Limb (tissue), 2 donors: ENCODE measurements around the gene SLC35C1.
"Not testable (repeated sequence)": the region's sequence is repeated elsewhere in the genome, so short reads cannot be mapped to it uniquely, and the experiment has no call there.

Experiments
- DNase-seq, 2 donors: peaks; one replicate each; pipeline ENCODE4 v3.0.0-alpha.2; 2016; ENCODE audit errors: extremely low spot score in 2 of 2

Gene SLC35C1

DNA sequence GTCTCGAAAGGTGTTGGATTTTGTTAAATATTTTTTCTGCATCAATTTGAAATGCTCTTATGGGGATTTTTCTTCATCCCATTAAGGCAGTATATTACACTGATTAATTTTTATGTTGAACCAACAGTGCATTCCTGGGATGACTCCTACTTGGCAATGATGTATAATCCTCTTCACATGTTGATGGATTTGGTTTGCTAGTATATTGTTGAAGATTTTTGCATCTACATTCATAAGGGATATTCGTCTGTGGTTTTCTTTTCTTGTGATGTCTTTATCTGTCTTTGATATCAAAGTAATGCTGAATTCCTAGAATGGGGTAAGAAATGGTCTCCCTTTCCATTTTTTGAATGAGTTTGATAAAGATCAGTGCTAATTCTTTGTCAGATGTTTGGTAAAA lies 18.7 kb upstream of the SLC35C1 start:
- DNase-seq = no peak

DNA sequence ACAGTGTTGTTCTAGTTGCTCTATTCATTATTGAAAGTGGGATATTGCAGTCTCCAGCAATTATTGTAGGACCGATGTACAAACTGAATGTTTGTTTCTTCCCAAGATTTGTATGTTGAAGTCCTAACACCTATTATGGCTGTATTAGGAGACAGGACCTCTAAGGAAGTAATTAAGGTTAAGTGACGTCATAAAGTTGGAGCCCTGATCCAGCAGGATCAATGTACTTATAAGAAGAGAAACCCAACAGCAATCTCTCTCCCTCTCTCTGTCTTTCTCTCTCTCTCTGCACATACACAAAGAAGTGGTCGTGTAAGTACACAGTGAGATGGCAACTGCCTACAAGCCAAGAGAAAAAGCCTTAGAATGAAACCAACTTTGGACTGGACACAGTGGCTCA lies 16.1 kb upstream of the SLC35C1 start:
- no peak for DNase-seq

- no peak for DNase-seq
These were observed 13.4 kb upstream of the SLC35C1 start for GRCh38 chr11:45791524-45791923.

- DNase-seq = no peak
These were observed 10.8 kb upstream of the SLC35C1 start for GRCh38 chr11:45794169-45794568.

GRCh38 chr11:45795379-45795778 lies 9.6 kb upstream of the SLC35C1 start:
- DNase-seq = no peak

GRCh38 chr11:45796461-45796861 lies 8.5 kb upstream of the SLC35C1 start:
- DNase-seq = no peak

DNA sequence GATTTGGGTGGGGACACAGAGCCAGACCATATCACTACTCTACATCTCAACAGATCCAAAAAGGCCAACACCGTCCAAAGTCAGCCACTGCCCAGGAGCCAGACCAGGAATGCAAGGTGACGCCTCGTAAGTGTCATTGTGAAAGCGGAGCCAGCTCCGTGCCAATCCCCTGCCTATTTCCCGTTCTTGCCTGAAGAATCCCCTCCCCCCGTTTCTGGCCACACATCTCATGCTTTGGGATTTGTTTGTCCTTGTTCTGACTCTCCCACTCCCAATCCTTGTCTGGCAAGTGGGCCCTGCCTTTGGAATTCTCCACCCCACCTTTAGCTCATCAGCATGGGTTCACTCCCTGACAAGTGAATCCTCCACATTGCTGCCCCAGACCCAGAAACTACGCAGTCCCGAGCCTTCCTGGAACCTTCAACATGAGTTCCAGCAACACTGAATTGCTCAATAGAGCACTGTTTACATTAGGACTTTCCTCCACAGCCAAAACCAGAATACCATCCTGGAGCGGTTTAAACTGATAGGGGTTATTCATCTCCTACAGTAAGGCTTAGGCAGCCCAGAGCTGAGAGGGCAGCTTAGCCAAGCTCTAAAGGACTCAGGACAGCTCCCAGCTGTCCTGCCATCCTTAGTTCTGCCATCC lies 6.0 kb upstream of the SLC35C1 start:
- DNase-seq = no peak

GRCh38 chr11:45799562-45799961 lies 5.4 kb upstream of the SLC35C1 start:
- no peak for DNase-seq

DNA sequence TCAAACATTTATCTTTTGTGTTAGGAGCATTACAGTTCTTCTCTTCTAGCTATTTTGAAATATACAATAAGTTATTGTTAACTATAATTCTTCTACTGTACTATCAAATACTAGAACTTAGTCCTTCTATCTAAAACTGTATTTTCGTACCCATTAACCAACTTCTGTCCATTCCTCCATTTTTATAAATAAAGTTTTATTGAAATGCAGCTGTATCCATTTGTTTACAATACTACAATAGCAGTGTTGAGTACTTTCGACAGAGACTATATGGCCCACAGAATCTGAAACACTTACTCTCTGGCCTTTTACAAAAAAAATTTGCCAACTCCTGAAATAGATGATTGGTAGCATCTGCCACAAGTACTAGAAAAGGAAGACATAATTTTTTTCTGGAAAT lies 4.7 kb upstream of the SLC35C1 start:
- no peak for DNase-seq

DNA sequence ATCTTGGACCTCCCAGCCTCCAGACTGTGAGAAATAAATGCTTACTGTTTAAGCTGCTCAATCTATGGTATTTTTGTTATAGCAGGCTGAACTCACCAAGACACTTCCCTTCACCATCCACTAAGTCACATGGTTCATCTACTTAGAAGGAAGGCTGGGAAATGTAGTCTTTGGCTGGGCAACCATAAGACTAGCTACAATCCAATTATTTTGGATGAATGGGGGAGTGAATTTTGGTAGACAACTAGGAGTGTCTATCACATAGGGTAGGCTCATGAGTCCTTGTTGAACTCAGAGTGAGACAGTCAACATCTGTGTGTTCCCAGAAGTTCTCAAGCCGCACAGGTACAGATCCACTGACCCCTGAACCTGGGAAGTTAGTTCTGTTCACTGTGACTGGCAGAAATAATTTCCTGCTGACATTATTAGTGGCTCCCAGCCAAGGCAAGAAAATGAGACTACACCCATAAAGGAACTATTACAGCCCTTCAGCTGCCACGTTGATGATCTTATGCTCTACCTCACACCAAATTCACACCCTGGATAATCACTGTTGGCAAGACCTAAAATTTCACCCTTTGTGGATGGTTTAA lies 3.1 kb upstream of the SLC35C1 start:
- no peak for DNase-seq

GRCh38 chr11:45802531-45803317 lies 2.2 kb upstream of the SLC35C1 start:
- DNase-seq = no peak

- peak; percentile 62 to 86 for DNase-seq
These were observed 783 bp upstream of the SLC35C1 start for GRCh38 chr11:45803971-45804760.

DNA sequence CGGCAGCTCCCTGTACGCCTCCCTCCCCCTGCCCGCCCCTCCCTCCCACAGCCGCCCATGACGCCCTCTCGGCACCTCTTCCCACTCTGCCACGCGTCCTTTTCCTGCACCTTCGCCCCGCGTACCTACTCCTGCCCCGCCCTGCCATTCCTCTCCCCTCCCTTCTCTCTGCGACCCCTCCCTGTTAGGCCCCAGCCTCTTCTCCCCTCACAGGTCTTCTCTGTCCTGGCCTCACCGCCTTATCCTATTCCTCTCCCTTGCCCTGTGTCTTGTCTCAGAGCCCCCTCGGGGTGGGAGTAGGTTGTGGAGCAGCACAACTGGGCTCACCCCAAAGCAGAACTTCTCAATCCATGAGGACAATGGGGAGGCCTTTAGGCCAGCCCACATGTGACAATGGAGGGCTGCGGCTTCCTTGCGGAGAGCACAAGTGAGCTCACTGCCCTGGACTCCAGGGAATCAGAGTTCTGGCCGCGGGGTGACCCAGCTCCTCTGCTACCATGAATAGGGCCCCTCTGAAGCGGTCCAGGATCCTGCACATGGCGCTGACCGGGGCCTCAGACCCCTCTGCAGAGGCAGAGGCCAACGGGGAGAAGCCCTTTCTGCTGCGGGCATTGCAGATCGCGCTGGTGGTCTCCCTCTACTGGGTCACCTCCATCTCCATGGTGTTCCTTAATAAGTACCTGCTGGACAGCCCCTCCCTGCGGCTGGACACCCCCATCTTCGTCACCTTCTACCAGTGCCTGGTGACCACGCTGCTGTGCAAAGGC lies 539 bp downstream of the SLC35C1 start:
- no peak for DNase-seq

- no peak for DNase-seq
These were observed 1.4 kb downstream of the SLC35C1 start for GRCh38 chr11:45806072-45806933.

- DNase-seq = no peak
These were observed 2.2 kb downstream of the SLC35C1 start for GRCh38 chr11:45806937-45807791.

DNA sequence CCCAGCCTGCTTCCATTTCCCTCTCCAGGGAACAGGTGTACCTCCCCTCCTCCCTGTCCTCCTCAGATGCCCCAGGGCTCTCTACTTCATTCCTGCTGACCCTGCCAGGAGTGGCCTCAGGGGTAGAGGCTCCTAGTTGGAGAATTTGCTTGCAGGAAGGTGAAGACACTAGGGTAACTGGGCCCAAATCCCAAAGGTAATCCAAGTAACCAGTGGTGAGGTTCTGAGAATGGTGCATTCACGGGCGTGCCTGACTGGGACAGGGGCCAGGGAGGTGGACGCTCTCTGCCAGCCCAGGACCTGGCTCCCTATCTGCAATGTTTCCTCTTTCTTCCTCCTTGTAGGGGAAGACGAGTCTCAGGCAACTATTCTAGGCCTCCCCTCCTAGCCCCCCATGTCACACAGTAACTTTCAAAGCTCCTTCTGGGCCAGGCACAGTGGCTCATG lies 2.9 kb downstream of the SLC35C1 start:
- DNase-seq = no peak

DNA sequence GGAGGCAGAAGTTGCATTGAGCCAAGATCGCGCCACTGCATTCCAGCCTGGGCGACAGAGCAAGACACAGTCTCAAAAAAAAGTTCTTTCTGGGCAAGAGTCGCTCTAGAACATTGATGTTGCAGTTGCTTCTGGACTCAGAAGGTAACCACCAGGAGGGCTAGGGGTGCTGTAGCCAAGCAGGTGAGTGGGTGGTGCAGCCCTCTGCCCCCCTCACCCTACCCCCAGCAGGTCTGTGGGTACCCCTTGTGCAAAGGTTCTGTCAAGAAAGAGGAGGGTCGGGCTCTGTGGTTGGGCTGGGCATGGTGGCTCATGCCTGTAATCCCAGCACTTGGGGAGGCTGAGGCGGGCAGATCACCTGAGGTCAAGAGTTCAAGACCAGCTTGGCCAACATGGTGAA lies 3.5 kb downstream of the SLC35C1 start:
- not testable (repeated sequence) for DNase-seq

DNA sequence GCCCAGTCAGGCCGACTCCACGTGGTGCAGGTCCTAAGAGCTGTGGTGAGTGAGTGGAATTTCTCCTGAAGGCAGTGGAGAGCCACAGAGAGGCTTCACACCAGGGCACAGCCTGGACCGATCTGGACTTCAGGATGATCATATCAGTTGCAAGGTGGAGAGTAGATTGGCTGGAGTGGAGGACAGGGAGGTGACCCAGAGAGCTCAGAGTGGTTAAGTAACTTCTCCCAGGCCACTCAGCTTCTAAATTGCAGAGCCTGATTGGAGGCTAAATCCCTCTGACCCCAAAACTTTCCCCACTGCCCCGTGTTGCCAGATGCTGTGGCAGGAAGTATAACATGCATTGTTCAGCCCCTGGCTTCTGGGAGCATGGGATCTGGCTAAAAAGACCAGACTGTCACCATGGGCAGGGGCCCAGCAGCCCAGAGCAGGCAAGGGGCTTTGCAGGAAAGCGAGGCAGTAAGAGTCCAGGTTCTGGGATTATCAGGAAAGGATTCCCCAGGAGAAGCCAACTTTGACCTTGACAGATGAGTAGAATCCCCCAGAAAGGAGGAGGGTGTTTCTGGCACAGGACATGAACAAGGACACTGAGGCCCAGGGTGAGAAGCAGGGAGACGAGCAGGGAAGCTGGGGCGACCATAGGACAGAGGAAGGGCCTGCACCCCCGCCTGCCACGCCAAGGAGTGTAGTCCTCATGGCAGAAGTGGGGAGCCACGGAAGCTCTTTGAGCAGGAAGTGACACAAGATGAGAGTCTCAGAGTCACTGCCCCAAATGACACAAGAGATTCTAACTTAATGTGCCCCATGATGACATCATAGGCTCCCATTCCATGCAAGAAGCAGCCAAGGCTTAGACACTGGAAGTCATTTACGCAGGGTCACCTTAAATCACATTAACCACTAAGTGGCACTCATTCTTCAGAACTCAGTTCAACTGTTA lies 4.8 kb downstream of the SLC35C1 start:
- no peak for DNase-seq
